HG03432 (cell line): Measurements from ENCODE around the gene UBE2N.
"Not testable (repeated sequence)": the region's sequence is repeated elsewhere in the genome, so short reads cannot be mapped to it uniquely, and the experiment has no call there.

Experiments used
- ATAC-seq: cut with Tn5 transposase; IDR thresholded peaks from one replicate; pipeline ENCODE4 v1.9.1; 2021; ENCODE audit warnings: mild to moderate bottlenecking, moderate library complexity; ENCODE audit not compliant: unreplicated experiment

Gene UBE2N

DNA sequence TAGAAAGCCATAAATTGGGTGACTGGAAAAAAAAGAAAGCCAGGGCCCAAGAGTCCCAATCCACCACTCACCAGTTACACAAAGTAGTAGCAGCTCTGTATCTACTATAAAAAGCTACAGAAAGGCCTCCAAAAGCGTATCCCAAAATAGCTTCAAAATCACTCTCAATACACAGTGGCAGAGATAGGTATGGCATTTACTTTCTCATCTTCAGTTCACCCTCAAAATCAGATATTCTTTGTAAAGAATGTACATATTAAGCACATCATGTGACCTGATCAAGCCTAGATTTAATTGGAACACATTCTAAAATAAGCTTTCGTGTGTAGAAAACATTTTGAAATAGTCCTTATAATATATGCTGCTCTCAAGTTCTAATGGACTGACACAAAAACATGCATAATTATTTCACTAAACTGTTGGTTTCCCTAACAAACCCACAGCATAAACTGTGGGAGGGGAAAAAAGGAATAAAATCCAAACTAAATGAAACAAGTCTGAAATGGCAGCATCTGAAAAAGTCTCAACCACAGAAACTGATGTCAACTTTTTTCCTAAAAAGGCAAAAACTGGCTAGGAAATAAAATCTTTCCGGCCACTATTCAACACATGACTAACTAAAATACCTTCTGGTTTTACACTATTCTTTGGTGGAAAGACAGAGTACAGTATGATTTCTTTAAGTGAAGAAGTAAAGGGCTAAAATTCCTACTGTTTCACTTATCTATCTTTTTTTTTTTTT lies 25.9 kb downstream of the UBE2N start:
- ATAC-seq, result peak; percentile 63

GRCh38 chr12:93413064-93413463 lies 28.7 kb downstream of the UBE2N start:
- no peak for ATAC-seq

- ATAC-seq, result not testable (repeated sequence)
These were observed 29.4 kb downstream of the UBE2N start for GRCh38 chr12:93412396-93412795.

DNA sequence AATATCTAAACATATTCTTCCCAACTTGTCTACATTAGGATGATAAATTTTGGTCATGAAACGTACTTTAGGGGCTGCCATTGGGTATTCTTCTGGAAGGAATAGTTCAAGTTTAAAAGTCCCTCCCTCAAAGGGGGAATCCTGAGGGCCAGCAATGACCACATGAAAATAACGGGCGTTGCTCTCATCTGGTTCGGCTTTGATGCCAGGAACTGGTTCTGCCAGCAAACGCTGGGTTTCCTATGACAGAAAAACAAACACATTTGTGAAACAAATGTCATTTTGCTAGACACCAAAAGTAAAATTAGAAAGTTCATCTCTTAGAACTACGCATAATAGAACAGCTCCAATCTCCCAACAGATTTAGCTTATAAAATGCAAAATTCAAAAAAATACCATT lies 30.7 kb downstream of the UBE2N start:
- ATAC-seq, result not testable (repeated sequence)

GRCh38 chr12:93409343-93410187 lies 32.2 kb downstream of the UBE2N start:
- ATAC-seq, result not testable (repeated sequence)

GRCh38 chr12:93408813-93409212 lies 32.9 kb downstream of the UBE2N start:
- no peak for ATAC-seq

GRCh38 chr12:93407963-93408283 lies 33.8 kb downstream of the UBE2N start:
- ATAC-seq, result no peak

DNA sequence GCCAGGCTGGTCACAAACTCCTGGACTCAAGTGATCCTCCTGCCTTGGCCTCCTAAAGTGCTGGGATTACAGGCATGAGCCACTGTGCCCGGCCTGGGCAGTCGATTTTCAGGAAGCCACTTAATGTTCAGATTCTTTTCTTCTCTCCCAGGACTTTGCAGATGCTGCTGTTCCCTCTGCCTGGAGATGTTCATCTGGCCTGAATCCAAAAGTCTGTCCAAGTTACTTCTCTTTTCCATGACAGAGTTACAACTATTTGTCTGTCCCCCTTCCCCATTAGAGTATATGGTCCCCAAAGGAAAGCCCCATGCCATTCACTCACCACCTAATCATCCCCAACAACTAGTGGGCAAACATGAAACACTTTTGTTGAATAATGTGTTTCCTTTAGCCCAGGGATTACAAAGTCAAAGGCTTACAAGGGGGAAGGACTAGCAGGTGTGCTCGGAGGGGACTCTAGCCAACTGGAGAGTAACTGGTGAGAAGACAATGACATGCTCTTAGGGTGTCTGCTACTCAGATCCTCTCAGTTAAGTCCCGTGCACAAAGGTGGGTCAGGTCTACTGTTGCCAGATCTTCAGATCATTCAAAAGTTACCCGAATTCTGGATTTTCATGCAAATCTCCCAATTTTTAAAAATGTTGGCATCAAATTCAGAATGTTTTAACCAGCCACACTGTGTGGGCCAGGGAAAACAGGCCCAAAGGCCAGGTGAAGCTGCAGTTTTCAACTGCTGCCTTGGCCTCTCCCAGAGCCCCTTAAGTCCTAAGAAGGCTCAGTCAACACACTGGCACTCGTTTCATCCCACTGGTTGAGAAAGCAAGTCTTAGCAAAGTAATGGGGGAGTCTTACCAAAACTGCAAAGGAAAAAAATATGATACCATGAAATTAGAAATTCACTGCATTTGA lies 34.4 kb downstream of the UBE2N start:
- no peak for ATAC-seq

GRCh38 chr12:93404961-93405849 lies 36.5 kb downstream of the UBE2N start:
- ATAC-seq, result no peak

GRCh38 chr12:93403988-93404803 lies 37.6 kb downstream of the UBE2N start:
- no peak for ATAC-seq

DNA sequence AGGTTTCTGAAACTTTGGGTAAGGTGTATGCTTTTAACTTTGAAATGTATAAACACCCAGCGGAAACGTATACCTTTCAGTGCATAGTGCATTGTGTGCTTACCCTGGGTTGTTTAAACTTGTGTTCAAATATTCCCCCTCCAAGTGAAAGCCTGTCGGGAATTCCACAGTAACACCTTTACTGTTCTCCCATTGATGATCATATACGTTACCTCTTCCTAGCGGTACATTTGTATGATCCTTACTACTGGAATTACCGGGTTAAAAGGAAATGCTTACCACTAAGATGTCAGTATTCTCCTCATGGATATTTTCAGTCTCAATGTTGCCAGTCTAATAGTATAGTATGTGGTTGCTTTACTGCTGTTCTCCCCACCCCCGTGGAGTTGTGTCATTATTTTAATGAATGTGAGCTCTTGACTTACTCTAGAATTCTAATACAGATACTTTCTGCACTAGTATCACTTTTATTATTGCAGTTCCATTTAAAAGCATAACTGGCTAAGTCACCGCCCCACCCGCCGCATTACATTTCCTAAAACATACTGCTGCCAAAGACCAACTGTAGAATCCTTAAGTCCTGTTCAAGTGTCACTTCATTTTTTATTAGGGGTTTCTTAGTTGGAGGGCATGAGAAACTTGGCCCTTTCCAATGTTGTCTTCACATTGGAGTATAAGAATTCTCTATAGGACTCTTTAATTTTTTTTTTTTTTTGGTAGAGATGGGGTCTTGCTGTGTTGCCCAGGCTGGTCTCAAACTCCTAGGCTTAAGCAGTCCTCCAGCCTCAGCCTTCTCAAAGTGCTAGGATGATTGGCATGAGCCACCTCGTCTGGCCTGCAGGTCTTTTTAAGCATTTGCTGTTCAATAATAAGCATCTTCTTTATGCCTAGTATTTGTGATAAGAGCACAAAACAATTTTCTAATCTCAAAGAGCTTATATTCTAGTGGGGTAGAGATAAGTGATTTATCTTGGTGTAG lies 39.1 kb downstream of the UBE2N start:
- no peak for ATAC-seq

DNA sequence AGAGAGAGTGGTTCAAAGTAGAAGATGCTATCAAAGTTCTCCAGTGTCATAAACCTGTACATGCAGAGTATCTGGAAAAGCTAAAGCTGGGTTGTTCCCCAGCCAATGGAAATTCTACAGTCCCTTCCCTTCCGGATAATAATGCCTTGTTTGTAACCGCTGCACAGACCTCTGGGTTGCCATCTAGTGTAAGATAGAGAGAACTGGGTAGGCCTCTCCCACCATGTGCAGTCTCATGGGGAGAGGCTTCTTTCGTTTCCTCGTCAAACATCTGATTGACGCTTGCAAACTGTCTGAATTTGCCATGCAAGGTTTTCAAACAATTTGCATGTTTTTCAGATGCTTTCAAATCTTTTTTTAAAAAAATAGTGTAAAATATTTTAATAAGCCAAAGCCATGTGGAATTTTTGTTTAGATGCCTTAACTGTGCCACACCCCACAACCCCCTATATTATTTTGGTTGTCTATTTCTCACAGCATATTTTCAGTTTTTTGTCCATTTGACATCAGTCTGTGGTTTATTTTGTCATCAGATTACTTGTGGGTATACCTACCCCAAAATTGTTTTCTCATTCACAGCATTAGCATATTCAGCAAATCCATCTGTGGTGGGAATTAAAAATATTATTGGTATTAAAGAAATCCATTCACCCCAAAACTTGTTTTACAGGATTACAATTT lies 42.4 kb downstream of the UBE2N start:
- peak; percentile 89 for ATAC-seq

DNA sequence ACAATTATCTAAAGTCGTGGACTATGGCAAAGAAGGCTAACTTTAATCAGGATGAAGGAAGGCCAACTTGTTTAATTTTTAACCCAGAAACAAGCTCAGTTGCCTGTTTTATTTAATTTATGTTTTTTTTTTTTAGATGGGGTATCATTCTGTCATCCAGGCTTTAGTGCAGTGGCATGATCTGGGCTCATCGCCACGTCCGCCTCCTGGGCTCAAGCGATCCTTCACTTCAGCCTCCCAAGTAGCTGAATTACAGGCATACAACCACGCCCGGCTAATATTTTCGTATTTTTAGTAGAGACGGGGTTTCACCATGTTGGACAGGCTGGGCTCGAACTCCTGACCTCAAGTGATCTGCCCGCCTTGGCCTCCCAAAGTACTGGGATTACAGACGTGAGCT lies 44.3 kb downstream of the UBE2N start:
- ATAC-seq, result no peak

- no peak for ATAC-seq
These were observed 48.3 kb downstream of the UBE2N start for GRCh38 chr12:93393425-93393824.

GRCh38 chr12:93390549-93391297 lies 51.0 kb downstream of the UBE2N start:
- no peak for ATAC-seq

- no peak for ATAC-seq
These were observed 51.7 kb downstream of the UBE2N start for GRCh38 chr12:93390031-93390430.

DNA sequence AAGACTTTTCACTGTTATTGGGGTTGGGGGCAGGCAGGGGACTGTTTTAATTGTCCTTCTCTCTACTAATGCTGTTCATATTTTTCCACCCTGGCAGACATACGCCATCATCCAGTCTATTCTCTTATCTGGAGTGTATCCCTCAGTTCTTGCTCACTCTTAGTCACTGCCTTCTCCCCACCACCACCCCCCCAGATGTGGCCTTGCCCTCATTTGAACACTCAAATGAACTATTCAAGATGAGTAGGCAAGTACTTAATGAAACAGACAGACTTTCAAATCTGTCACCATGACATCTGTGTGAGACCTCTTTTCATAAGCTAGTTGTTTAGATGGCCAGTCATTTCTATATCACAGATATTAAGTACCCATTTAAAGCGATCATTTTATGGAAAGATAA lies 54.0 kb downstream of the UBE2N start:
- ATAC-seq, result peak; percentile 59
